Activated CD8-positive, alpha-beta T cell treated with anti-CD3 and anti-CD28 coated beads, Interleukin-2, amount 10 ng/mL, durations not matched to agents 7 days and 5 days (primary cell): ENCODE results near the gene KIF25. TPM values are rescaled to one million over a fixed set of nuclear protein-coding genes. Genes with fewer than 3 reads are reported as not detected.
"Not testable (repeated sequence)": the region's sequence is repeated elsewhere in the genome, so short reads cannot be mapped to it uniquely, and the experiment has no call there.

ENCODE experiments used
- ATAC-seq: fragments of 150-1000 bp; cut with Tn5 transposase; one replicate; pipeline ENCODE4 v1.10.0; 2021; ENCODE audit warnings: moderate library complexity
- CTCF ChIA-PET: fragments of 350-600 bp; sonication (Branson Sonifier 250); formaldehyde crosslinking; loops from one replicate; lab custom pipeline; 2021; ENCODE audit warnings: antibody characterized with exemption; lab: Charles Lee
- POLR2A ChIA-PET: fragments of 350-600 bp; sonication (Branson Sonifier 250); formaldehyde crosslinking; loops from one replicate; lab custom pipeline; 2021; ENCODE audit warnings: antibody characterized with exemption; lab: Charles Lee
- DNase-seq: peaks from one replicate; pipeline ENCODE4 v3.0.0-alpha.2; 2020
- H3K27ac Mint-ChIP-seq: one replicate; pipeline ENCODE4 v1.8.0; 2021; ENCODE audit warnings: mild to moderate bottlenecking, mixed read lengths
- H3K27me3 Mint-ChIP-seq: one replicate; pipeline ENCODE4 v1.8.0; 2021; ENCODE audit warnings: low read depth, mixed read lengths
- H3K36me3 Mint-ChIP-seq: one replicate; pipeline ENCODE4 v1.8.0; 2021; ENCODE audit warnings: low read depth, mixed read lengths
- H3K4me1 Mint-ChIP-seq: one replicate; pipeline ENCODE4 v1.8.0; 2021; ENCODE audit warnings: low read depth, mixed read lengths
- H3K4me3 Mint-ChIP-seq: one replicate; pipeline ENCODE4 v1.8.0; 2021; ENCODE audit warnings: mild to moderate bottlenecking, mixed read lengths
- H3K9me3 Mint-ChIP-seq: one replicate; pipeline ENCODE4 v1.8.0; 2022; ENCODE audit warnings: mixed read lengths; ENCODE audit not compliant: insufficient read depth
- total RNA-seq, 2 experiments: library from RNA; stranded (reverse); gene quantifications; one replicate each; pipeline ENCODE4 v1.2.3, GENCODE V29; 2021

Gene KIF25
- total RNA-seq, 2 experiments from 2014 or later, result not detected

DNA sequence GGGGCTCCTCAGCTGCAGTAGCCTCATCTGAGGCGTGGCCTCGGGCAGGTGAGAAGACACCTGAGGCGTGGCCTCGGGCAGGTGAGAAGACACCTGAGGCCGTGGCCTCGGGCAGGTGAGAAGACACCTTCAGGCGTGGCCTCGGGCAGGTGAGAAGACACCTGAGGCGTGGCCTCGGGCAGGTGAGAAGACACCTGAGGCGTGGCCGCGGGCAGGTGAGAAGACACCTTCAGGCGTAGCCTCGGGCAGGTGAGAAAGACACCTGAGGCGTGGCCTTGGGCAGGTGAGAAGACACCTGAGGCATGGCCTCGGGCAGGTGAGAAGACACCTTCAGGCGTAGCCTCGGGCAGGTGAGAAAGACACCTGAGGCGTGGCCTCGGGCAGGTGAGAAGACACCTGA lies 4.0 kb downstream of the KIF25 start:
- ATAC-seq, DNase-seq, H3K4me1 Mint-ChIP-seq, H3K27ac Mint-ChIP-seq, CTCF ChIA-PET, H3K36me3 Mint-ChIP-seq, H3K27me3 Mint-ChIP-seq, POLR2A ChIA-PET, H3K9me3 Mint-ChIP-seq, H3K4me3 Mint-ChIP-seq: not testable (repeated sequence)

- no peaks in the 10 kb centered on the region for H3K36me3 Mint-ChIP-seq
- no peak overlapping the region for H3K4me3 Mint-ChIP-seq
- ATAC-seq (no peak), DNase-seq (no peak)
- no peaks in the 10 kb centered on the region for H3K27me3 Mint-ChIP-seq
- POLR2A ChIA-PET, result no interaction called here
- peaks cover 2% of the 10 kb centered on the region for H3K4me1 Mint-ChIP-seq
- CTCF ChIA-PET, result no interaction called here
- H3K27ac Mint-ChIP-seq, result no peak overlapping the region
- H3K9me3 Mint-ChIP-seq, result no peaks in the 10 kb centered on the region
These were observed 5.3 kb downstream of the KIF25 start for GRCh38 chr6:168002804-168003203.

DNA sequence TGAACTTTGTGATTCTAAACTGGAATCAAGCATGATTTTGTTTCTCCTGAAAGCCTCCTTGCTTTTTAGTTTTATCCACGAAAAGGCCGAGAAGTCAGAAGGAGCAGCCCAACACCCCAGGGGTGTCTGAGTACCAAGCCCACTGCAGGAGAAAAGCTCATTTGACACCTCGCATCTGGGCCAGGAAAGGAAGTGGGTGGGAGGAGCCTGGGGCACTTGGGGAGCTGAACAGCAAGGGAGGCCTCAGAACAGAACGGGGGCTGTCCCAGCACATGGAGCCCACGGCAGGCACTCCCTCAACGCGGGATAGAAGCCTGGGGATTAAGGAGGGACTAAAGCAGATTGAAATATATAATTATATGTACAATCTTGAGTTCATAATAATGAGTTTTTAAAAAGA lies 6.6 kb downstream of the KIF25 start:
- Mint-ChIP-seq H3K27ac (no peak overlapping the region), H3K4me3 (no peak overlapping the region), H3K27me3 (no peaks in the 10 kb centered on the region), H3K9me3 (peaks cover 3% of the 10 kb centered on the region), H3K4me1 (peaks cover 2% of the 10 kb centered on the region), H3K36me3 (no peaks in the 10 kb centered on the region)
- ATAC-seq (no peak), DNase-seq (no peak)
- ChIA-PET POLR2A (no interaction called here), CTCF (no interaction called here)

GRCh38 chr6:168004945-168005344 lies 7.5 kb downstream of the KIF25 start:
- Mint-ChIP-seq H3K4me3 (no peak overlapping the region), H3K27ac (no peak overlapping the region), H3K36me3 (no peaks in the 10 kb centered on the region), H3K9me3 (peaks cover 3% of the 10 kb centered on the region), H3K27me3 (no peaks in the 10 kb centered on the region), H3K4me1 (peaks cover 2% of the 10 kb centered on the region)
- ATAC-seq (no peak), DNase-seq (no peak)
- POLR2A ChIA-PET, result no interaction called here
- CTCF ChIA-PET, result no interaction called here

GRCh38 chr6:168005796-168006195 lies 8.3 kb downstream of the KIF25 start:
- peaks cover 9% of the 10 kb centered on the region for H3K9me3 Mint-ChIP-seq
- H3K4me1 Mint-ChIP-seq, result peaks cover 2% of the 10 kb centered on the region
- ChIA-PET POLR2A (no interaction called here), CTCF (no interaction called here)
- no peak for ATAC-seq
- no peak overlapping the region for H3K4me3 Mint-ChIP-seq
- no peak overlapping the region for H3K27ac Mint-ChIP-seq
- no peak for DNase-seq
- H3K36me3 Mint-ChIP-seq, result peaks cover 1% of the 10 kb centered on the region
- no peaks in the 10 kb centered on the region for H3K27me3 Mint-ChIP-seq

DNA sequence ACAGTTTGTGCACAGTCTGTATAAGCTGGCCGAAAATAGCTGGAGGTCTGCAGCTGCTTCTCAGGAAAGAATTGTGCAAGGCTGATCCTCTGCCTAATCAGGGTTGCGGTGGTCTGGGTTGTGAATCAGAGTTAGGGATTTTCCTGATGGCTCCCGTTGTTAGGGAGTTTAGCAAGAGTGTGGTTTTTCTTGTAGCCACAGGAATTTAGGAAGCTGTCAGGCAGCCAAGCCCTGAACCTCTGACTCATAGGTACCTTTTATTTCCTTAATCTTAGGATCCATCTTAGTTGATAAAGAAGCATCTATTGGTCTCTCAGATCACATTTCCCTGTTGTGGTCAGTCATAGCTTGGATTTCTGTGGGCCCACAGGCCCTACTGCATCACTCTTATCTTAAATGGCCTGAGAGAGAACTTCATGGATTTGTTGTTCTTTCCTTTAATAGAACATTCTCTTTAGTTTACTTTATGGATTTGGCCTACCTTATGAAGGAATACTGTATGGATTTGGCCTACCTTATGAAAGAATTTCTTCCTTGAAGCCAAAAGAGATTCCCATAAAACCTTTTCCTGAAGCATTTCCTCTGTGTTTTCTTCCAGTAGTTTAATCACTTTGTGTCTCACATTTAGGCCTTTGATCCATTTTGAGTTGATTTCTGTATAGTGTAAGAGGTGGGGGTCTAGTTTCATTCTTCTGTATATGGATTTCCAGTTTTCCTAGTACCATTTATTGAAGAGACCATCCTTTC lies 10.3 kb downstream of the KIF25 start:
- Mint-ChIP-seq H3K4me3 (no peak overlapping the region), H3K27ac (no peak overlapping the region), H3K9me3 (peaks cover 24% of the 10 kb centered on the region), H3K27me3 (no peaks in the 10 kb centered on the region), H3K36me3 (peaks cover 2% of the 10 kb centered on the region), H3K4me1 (no peaks in the 10 kb centered on the region)
- ChIA-PET POLR2A (no interaction called here), CTCF (no interaction called here)
- no peak for DNase-seq
- no peak for ATAC-seq

- Mint-ChIP-seq H3K27ac (no peak overlapping the region), H3K27me3 (no peaks in the 10 kb centered on the region), H3K4me1 (no peaks in the 10 kb centered on the region), H3K4me3 (no peak overlapping the region), H3K9me3 (peaks cover 24% of the 10 kb centered on the region), H3K36me3 (peaks cover 2% of the 10 kb centered on the region)
- POLR2A ChIA-PET, result no interaction called here
- CTCF ChIA-PET, result no interaction called here
- DNase-seq, result no peak
- no peak for ATAC-seq
These were observed 11.9 kb downstream of the KIF25 start for GRCh38 chr6:168009331-168009730.

DNA sequence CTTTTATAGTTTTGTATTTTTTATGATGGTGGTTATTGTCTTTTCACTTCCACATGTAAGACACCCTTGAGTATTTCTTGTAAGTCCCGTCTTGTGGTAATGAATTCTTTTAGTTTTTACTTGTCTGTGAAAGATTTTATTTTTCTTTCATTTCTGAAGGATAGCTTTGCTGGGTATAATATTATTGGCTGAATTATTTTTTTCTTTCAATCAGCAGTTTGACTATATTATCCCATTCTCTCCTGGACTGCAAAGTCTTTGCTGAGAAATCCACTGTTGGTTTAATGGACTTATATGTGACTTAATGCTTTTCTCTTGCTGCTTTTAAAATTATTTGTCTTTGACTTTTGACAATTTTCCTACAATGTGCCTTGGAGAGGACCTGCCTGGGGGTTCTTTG lies 13.8 kb downstream of the KIF25 start:
- Mint-ChIP-seq H3K27me3 (no peaks in the 10 kb centered on the region), H3K9me3 (peaks cover 31% of the 10 kb centered on the region), H3K27ac (no peak overlapping the region), H3K4me3 (no peak overlapping the region), H3K4me1 (no peaks in the 10 kb centered on the region), H3K36me3 (peaks cover 2% of the 10 kb centered on the region)
- POLR2A ChIA-PET, result no interaction called here
- CTCF ChIA-PET, result no interaction called here
- no peak for ATAC-seq
- DNase-seq, result no peak

- H3K36me3 Mint-ChIP-seq, result peaks cover 2% of the 10 kb centered on the region
- H3K9me3 Mint-ChIP-seq, result peaks cover 31% of the 10 kb centered on the region
- DNase-seq (no peak), ATAC-seq (no peak)
- CTCF ChIA-PET, result no interaction called here
- no peak overlapping the region for H3K4me3 Mint-ChIP-seq
- no peaks in the 10 kb centered on the region for H3K27me3 Mint-ChIP-seq
- H3K4me1 Mint-ChIP-seq, result no peaks in the 10 kb centered on the region
- no peak overlapping the region for H3K27ac Mint-ChIP-seq
- POLR2A ChIA-PET, result no interaction called here
These were observed 15.2 kb downstream of the KIF25 start for GRCh38 chr6:168012431-168013249.

DNA sequence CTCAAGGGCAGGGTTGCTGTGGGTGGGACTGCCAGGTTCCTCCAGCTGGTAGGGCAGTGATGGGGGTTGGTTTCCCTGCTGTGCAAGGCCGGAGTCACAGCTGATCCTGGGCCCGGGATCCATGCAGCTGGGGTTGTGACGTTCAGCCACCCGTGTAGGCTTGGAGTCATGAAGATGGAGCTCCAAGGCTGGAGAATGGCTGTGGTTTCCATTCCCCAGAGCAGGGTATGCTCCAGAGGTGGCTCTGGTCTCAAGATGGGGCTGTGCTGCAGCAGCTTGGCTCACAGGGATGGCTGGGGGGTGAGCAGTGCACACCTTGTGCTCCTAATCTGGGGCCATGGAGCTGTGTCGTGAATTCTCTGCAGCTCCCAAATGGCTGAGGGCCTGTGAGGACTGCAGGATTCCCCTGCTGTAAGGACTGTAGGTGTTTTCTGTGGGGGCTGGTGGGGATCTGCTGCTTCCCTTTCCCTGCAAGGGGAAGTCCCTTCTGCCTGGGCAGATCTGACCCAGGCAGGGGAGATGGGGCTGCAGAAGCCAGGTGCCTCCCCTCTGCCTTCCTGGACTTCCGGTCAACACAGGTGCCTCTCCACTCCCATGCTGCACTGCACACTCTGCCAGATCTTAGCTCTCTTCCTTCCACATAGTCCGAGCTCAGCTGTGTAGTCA lies 15.9 kb downstream of the KIF25 start:
- Mint-ChIP-seq H3K4me3 (no peak overlapping the region), H3K36me3 (peaks cover 2% of the 10 kb centered on the region), H3K4me1 (no peaks in the 10 kb centered on the region), H3K9me3 (peaks cover 31% of the 10 kb centered on the region), H3K27ac (no peak overlapping the region), H3K27me3 (no peaks in the 10 kb centered on the region)
- no peak for DNase-seq
- POLR2A ChIA-PET, result no interaction called here
- CTCF ChIA-PET, result no interaction called here
- no peak for ATAC-seq

- H3K27ac Mint-ChIP-seq, result no peak overlapping the region
- H3K9me3 Mint-ChIP-seq, result peaks cover 28% of the 10 kb centered on the region
- CTCF ChIA-PET, result no interaction called here
- H3K27me3 Mint-ChIP-seq, result no peaks in the 10 kb centered on the region
- DNase-seq (no peak), ATAC-seq (no peak)
- POLR2A ChIA-PET, result no interaction called here
- H3K4me1 Mint-ChIP-seq, result no peaks in the 10 kb centered on the region
- H3K4me3 Mint-ChIP-seq, result no peak overlapping the region
- peaks cover 2% of the 10 kb centered on the region for H3K36me3 Mint-ChIP-seq
These were observed 17.0 kb downstream of the KIF25 start for GRCh38 chr6:168014428-168014827.

DNA sequence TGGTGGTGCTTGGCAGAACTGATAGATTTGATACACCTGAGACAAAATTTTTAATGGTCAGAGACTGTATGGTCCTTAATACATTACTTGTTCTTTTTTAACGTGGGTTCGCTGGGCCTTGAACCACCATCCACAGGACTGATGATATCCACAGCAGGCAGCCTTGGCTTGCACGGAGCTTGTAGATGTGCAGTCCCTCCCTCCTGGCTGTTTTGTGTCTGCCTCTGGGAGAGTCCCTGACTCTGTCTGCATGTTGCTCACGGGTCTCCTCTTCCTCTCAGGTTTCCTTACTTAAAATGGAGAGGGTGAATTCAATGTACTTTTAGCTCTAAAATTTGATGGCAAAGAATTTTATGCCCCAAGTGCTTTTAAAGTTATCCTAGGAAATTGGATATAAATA lies 17.5 kb downstream of the KIF25 start:
- H3K36me3 Mint-ChIP-seq, result peaks cover 2% of the 10 kb centered on the region
- ATAC-seq, result no peak
- ChIA-PET CTCF (no interaction called here), POLR2A (no interaction called here)
- H3K9me3 Mint-ChIP-seq, result peaks cover 28% of the 10 kb centered on the region
- H3K27ac Mint-ChIP-seq, result no peak overlapping the region
- H3K27me3 Mint-ChIP-seq, result no peaks in the 10 kb centered on the region
- DNase-seq, result no peak
- H3K4me1 Mint-ChIP-seq, result no peaks in the 10 kb centered on the region
- H3K4me3 Mint-ChIP-seq, result no peak overlapping the region
